HG03095 (cell line): Measurements from ENCODE around the gene PANK2.

Experiments used
- ATAC-seq: cut with Tn5 transposase; IDR thresholded peaks from one replicate; pipeline ENCODE4 v1.9.1; 2021; ENCODE audit warnings: moderate library complexity; ENCODE audit not compliant: unreplicated experiment

PANK2 gene

DNA sequence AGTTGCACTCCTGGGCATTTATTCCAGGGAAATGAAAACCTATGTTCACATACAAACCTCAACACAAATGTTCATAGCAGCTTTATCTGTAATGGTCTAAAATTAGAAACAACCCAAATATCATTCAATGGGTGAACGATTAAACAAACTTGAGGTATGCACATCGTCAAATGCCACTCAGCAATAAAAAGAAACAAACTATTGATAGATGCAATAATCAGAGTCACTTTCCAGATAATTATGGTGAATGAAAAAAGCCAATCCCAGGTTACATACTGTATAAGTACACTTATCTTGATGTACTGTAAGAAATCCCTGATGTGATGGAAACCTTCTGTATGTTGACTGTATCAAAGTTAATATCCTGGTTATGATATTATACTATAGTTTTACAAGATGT lies 87.3 kb downstream of the PANK2 start:
- no peak for ATAC-seq
